ENCODE measurements around the gene RAB44. TPM values are rescaled to one million over a fixed set of nuclear protein-coding genes. Genes with fewer than 3 reads are reported as not detected.

RAB44 gene
- total and polyA plus RNA-seq, 2 donors (not counting 1 experiment from before 2014, with no cell fraction given): 0.15 to 0.16 TPM

- CTCF ChIA-PET: interaction anchor here (1.2 kb wide), 1 partner anchor 14 kb away, joined by 3 read pairs; no protein-coding TSS in a partner anchor
- H3K27me3 ChIP-seq (replicated peaks in 1 of 4; ENCODE audit: control extremely low read depth in 1 of 4, control insufficient read depth in 3 of 4, insufficient read depth in 4 of 4, low read length in 3 of 4): no peaks in the 10 kb centered on the region
- H3K4me2 ChIP-seq (replicated peaks; ENCODE audit: low read depth, low read length, poor library complexity, severe bottlenecking): peak overlapping the region; percentile 47
- ATAC-seq (ENCODE audit: low read depth): no peak
- H3K9me3 ChIP-seq (ENCODE audit: control extremely low read depth in 1 of 3, control insufficient read depth in 2 of 3, insufficient read depth in 1 of 3, low read length in 2 of 3): peaks cover 0 to 2% (median 0%) of the 10 kb centered on the region in 3 donors
- intact Hi-C loops (cut with micrococcal nuclease): no loop called here
- peaks cover 5% of the 10 kb centered on the region for H3K79me2 ChIP-seq (ENCODE audit: control insufficient read depth, insufficient read depth, low read length)
- WGBS (ENCODE audit: insufficient coverage): 85% methylated on average over 7 of the region's 11 CpGs
- Mint-ChIP-seq H3K4me3 (peak overlapping the region; percentile 62), H3K4me1 (peaks cover 72% of the 10 kb centered on the region), H3K9me3 (ENCODE audit: insufficient read depth) (no peaks in the 10 kb centered on the region), H3K27ac (peak overlapping the region; percentile 85), H3K27me3 (no peaks in the 10 kb centered on the region)
- H2AFZ ChIP-seq (ENCODE audit: insufficient read depth, low read depth, low read length, poor library complexity, severe bottlenecking): no peak overlapping the region
- no peaks in the 10 kb centered on the region for H4K20me1 ChIP-seq (ENCODE audit: control insufficient read depth, insufficient read depth, low read length, poor library complexity, severe bottlenecking)
- TF ChIP-seq, protein P1, sequence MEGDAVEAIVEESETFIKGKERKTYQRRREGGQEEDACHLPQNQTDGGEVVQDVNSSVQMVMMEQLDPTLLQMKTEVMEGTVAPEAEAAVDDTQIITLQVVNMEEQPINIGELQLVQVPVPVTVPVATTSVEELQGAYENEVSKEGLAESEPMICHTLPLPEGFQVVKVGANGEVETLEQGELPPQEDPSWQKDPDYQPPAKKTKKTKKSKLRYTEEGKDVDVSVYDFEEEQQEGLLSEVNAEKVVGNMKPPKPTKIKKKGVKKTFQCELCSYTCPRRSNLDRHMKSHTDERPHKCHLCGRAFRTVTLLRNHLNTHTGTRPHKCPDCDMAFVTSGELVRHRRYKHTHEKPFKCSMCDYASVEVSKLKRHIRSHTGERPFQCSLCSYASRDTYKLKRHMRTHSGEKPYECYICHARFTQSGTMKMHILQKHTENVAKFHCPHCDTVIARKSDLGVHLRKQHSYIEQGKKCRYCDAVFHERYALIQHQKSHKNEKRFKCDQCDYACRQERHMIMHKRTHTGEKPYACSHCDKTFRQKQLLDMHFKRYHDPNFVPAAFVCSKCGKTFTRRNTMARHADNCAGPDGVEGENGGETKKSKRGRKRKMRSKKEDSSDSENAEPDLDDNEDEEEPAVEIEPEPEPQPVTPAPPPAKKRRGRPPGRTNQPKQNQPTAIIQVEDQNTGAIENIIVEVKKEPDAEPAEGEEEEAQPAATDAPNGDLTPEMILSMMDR (IDR thresholded peaks at IDR 0.05): no peak
- TF ChIP-seq EZH2 (IDR thresholded peaks at IDR 0.05; ENCODE audit: borderline replicate concordance, insufficient read depth, low read depth, low read length, poor library complexity, severe bottlenecking): no peak
- no peak overlapping the region for H3K9ac ChIP-seq (ENCODE audit: low read length)
- H3K27ac ChIP-seq (ENCODE audit: low read length in 2 of 2): peak overlapping the region; percentile 46 to 53
- H3K4me3 ChIP-seq (ENCODE audit: control extremely low read depth in 1 of 5, extremely low read depth in 1 of 5, insufficient read depth in 1 of 5, low read depth in 2 of 5, low read length in 4 of 5): no peak overlapping the region
- POLR2A ChIA-PET: no interaction called here
- DNase-seq: no peak
- H3K4me1 ChIP-seq (ENCODE audit: control insufficient read depth in 2 of 2, insufficient read depth in 2 of 2, low read length in 2 of 2): peaks cover 62 to 85% of the 10 kb centered on the region in 2 donors
- peaks cover 0 to 53% of the 10 kb centered on the region in 2 experiments for H3K36me3 ChIP-seq (replicated peaks in 1 of 2; ENCODE audit: control extremely low read depth in 1 of 2, control insufficient read depth in 1 of 2, extremely low read depth in 1 of 2, insufficient read depth in 2 of 2, low read length in 1 of 2)
These were observed 43.2 kb downstream of the RAB44 start for GRCh38 chr6:36740818-36741179.

DNA sequence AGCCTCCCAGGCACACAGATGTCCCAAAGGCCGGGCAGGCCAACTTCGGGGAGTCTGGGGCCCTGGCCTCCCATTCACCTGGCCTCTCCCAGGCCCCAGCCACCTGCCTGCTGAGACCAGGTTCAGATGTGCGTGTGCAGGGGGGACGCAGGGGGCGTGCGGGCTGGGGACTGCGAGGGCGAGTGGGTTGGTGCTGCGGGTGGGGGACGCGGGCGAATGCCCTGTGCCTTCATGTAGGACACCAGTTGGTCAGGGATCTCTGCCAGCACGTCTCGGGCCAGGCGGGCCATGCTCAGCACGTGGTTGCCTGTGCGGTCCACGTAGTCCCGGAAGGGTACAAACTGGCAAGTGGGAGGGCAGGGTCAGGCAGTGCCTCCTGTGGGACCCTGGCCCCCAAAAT is 44.5 kb downstream of the RAB44 start:
- H3K9ac ChIP-seq (ENCODE audit: low read length): no peak overlapping the region
- H4K20me1 ChIP-seq (ENCODE audit: control insufficient read depth, insufficient read depth, low read length, poor library complexity, severe bottlenecking): no peaks in the 10 kb centered on the region
- DNase-seq: no peak
- Mint-ChIP-seq H3K27ac (peak overlapping the region; percentile 91), H3K4me3 (no peak overlapping the region), H3K27me3 (no peaks in the 10 kb centered on the region), H3K4me1 (peaks cover 80% of the 10 kb centered on the region), H3K9me3 (ENCODE audit: insufficient read depth) (no peaks in the 10 kb centered on the region)
- intact Hi-C loops (cut with micrococcal nuclease): no loop called here
- peak overlapping the region in 1 of 2 donors; percentile 26 for H3K27ac ChIP-seq (ENCODE audit: low read length in 2 of 2)
- H3K4me1 ChIP-seq (ENCODE audit: control insufficient read depth in 2 of 2, insufficient read depth in 2 of 2, low read length in 2 of 2): peaks cover 62 to 89% of the 10 kb centered on the region in 2 donors
- no peak for ATAC-seq (ENCODE audit: low read depth)
- H3K79me2 ChIP-seq (ENCODE audit: control insufficient read depth, insufficient read depth, low read length): peaks cover 5% of the 10 kb centered on the region
- no peak overlapping the region for H2AFZ ChIP-seq (ENCODE audit: insufficient read depth, low read depth, low read length, poor library complexity, severe bottlenecking)
- ChIA-PET POLR2A (no interaction called here), CTCF (no interaction called here)
- H3K4me3 ChIP-seq (ENCODE audit: control extremely low read depth in 1 of 5, extremely low read depth in 1 of 5, insufficient read depth in 1 of 5, low read depth in 2 of 5, low read length in 4 of 5): no peak overlapping the region
- WGBS (ENCODE audit: insufficient coverage): 96% methylated on average over 17 of the region's 19 CpGs
- H3K4me2 ChIP-seq (replicated peaks; ENCODE audit: low read depth, low read length, poor library complexity, severe bottlenecking): no peak overlapping the region
- peaks cover 0 to 2% (median 0%) of the 10 kb centered on the region in 3 donors for H3K9me3 ChIP-seq (ENCODE audit: control extremely low read depth in 1 of 3, control insufficient read depth in 2 of 3, insufficient read depth in 1 of 3, low read length in 2 of 3)
- H3K36me3 ChIP-seq (replicated peaks in 1 of 2; ENCODE audit: control extremely low read depth in 1 of 2, control insufficient read depth in 1 of 2, extremely low read depth in 1 of 2, insufficient read depth in 2 of 2, low read length in 1 of 2): peaks cover 0 to 66% of the 10 kb centered on the region in 2 experiments
- TF ChIP-seq, protein P1 (IDR thresholded peaks at IDR 0.05): no peak
- TF ChIP-seq EZH2 (IDR thresholded peaks at IDR 0.05; ENCODE audit: borderline replicate concordance, insufficient read depth, low read depth, low read length, poor library complexity, severe bottlenecking): no peak
- no peaks in the 10 kb centered on the region for H3K27me3 ChIP-seq (replicated peaks in 1 of 4; ENCODE audit: control extremely low read depth in 1 of 4, control insufficient read depth in 3 of 4, insufficient read depth in 4 of 4, low read length in 3 of 4)
